PFSK-1 (cell line): ENCODE data around the gene KRT86.

Source experiments
- POLR2AphosphoS5 ChIP-seq: IDR thresholded peaks from 2 replicates; pipeline ENCODE4 v1.6.1; 2012; ENCODE audit warnings: low read depth, mild to moderate bottlenecking, control low read depth, low read length, moderate library complexity
- SIN3A ChIP-seq: IDR thresholded peaks from 2 replicates; pipeline ENCODE4 v1.6.1; 2012; ENCODE audit warnings: mild to moderate bottlenecking, low read length, moderate library complexity, borderline replicate concordance; ENCODE audit not compliant: insufficient read depth
- TAF1 ChIP-seq: IDR thresholded peaks from 2 replicates; pipeline ENCODE4 v1.6.1; 2012; ENCODE audit warnings: low read length, control low read depth, borderline replicate concordance; ENCODE audit not compliant: insufficient read depth

DNA sequence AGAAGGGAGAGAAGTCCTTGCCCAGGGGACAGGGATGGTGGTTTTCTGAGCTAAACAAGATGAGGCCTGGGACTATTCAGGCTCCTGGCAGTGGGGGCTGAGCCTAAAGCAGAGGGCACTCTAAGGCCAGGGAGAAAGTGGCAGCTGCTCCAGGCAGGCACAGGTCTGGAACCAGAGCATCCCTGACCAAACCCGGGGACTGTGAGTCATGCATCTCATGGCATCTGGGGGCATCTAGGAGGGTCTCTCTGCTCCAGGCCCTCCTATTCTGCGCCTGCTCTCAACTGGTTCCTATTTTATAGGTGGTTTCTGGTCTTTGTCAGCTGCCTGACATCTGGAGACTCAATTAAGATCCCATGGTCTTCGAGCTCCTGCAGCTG lies 29.8 kb upstream of the KRT86 start:
- TF ChIP-seq SIN3A (no peak), POLR2AphosphoS5 (no peak), TAF1 (no peak)
